HFFc6 (cell line): ENCODE measurements around the gene LILRB5. TPM values are rescaled to one million over a fixed set of nuclear protein-coding genes. Genes with fewer than 3 reads are reported as not detected.
A peak's percentile ranks its signal among the peaks of the same experiment; 100 is the strongest.

Experiments
- DNase-seq: peaks from one replicate; pipeline ENCODE4 v3.0.0-alpha.2; 2018
- H3K27ac Mint-ChIP-seq: 2 replicates; pipeline ENCODE4 v1.8.0; 2020; ENCODE audit warnings: mild to moderate bottlenecking, mixed read lengths
- H3K27me3 Mint-ChIP-seq: 2 replicates; pipeline ENCODE4 v1.8.0; 2021; ENCODE audit warnings: mild to moderate bottlenecking, moderate library complexity, mixed read lengths; ENCODE audit not compliant: insufficient read depth
- H3K36me3 Mint-ChIP-seq: 2 replicates; pipeline ENCODE4 v1.8.0; 2021; ENCODE audit warnings: low read depth, mixed read lengths
- H3K4me1 Mint-ChIP-seq: 2 replicates; pipeline ENCODE4 v1.8.0; 2020; ENCODE audit warnings: low read depth, mixed read lengths
- H3K4me3 Mint-ChIP-seq: 2 replicates; pipeline ENCODE4 v1.8.0; 2020; ENCODE audit warnings: mild to moderate bottlenecking, moderate library complexity, mixed read lengths
- H3K9me3 Mint-ChIP-seq: 2 replicates; pipeline ENCODE4 v1.8.0; 2020; ENCODE audit warnings: mild to moderate bottlenecking, mixed read lengths
- total RNA-seq, 6 experiments: library from RNA; stranded (reverse); fragmentation: NEBNext Ultra II Directional; extraction: Animal tissue kit (Norgen Biotek cat#: 25700); gene quantifications; 2 replicates in 1 of 6; 3 replicates in 5 of 6; pipeline ENCODE4 v1.2.3, GENCODE V29; 2021
- TF ChIP-seq, protein P1 (sequence below): fragments of 200-600 bp; sonication (generic); IDR thresholded peaks from 2 replicates; pipeline ENCODE4 v1.5.0; 2021; ENCODE audit warnings: antibody characterized with exemption, mild to moderate bottlenecking

The LILRB5 gene
- total RNA-seq, 6 experiments from 2014 or later = not detected

DNA sequence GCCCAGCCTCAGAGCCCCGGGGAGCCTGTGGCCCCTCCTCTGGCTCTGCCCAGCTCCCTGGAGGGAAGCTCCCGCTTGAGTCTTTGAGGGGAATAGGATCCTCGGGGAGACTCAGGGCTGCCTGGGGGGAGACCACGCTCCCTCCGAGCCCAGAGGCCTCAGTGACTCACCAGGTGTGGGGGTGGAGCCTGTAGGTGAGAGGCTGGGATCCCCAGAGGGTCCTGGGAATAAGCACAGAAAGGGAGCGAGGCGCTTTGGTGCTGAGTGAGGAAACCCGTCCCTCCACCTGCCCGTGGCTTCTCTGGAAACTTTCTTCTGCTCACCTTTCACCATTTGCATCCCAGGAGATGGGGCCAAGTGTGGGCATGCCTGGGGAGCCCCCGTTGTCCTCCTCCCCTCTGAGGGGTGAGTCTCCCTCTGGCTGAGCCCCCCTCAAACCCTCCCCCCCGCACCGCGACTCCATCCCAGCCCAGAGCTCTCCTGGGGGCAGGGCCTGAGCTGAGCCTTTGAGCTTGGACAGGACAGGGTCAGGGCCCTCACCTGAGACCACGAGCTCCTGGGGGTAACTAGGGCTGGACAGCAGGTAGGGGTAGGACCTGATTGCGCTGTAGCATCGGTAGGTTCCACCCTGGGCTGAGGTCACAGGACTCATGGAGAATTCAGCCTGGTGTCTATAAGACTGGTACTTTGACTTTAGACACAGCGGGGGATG, 2.7 kb downstream of the LILRB5 start:
- H3K4me1 Mint-ChIP-seq = no peaks in the 10 kb centered on the region
- TF ChIP-seq, protein P1, sequence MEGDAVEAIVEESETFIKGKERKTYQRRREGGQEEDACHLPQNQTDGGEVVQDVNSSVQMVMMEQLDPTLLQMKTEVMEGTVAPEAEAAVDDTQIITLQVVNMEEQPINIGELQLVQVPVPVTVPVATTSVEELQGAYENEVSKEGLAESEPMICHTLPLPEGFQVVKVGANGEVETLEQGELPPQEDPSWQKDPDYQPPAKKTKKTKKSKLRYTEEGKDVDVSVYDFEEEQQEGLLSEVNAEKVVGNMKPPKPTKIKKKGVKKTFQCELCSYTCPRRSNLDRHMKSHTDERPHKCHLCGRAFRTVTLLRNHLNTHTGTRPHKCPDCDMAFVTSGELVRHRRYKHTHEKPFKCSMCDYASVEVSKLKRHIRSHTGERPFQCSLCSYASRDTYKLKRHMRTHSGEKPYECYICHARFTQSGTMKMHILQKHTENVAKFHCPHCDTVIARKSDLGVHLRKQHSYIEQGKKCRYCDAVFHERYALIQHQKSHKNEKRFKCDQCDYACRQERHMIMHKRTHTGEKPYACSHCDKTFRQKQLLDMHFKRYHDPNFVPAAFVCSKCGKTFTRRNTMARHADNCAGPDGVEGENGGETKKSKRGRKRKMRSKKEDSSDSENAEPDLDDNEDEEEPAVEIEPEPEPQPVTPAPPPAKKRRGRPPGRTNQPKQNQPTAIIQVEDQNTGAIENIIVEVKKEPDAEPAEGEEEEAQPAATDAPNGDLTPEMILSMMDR = no peak
- no peak for DNase-seq
- H3K36me3 Mint-ChIP-seq = no peaks in the 10 kb centered on the region
- peaks cover 55% of the 10 kb centered on the region for H3K27me3 Mint-ChIP-seq
- no peak overlapping the region for H3K27ac Mint-ChIP-seq
- H3K9me3 Mint-ChIP-seq = no peaks in the 10 kb centered on the region
- no peak overlapping the region for H3K4me3 Mint-ChIP-seq

DNA sequence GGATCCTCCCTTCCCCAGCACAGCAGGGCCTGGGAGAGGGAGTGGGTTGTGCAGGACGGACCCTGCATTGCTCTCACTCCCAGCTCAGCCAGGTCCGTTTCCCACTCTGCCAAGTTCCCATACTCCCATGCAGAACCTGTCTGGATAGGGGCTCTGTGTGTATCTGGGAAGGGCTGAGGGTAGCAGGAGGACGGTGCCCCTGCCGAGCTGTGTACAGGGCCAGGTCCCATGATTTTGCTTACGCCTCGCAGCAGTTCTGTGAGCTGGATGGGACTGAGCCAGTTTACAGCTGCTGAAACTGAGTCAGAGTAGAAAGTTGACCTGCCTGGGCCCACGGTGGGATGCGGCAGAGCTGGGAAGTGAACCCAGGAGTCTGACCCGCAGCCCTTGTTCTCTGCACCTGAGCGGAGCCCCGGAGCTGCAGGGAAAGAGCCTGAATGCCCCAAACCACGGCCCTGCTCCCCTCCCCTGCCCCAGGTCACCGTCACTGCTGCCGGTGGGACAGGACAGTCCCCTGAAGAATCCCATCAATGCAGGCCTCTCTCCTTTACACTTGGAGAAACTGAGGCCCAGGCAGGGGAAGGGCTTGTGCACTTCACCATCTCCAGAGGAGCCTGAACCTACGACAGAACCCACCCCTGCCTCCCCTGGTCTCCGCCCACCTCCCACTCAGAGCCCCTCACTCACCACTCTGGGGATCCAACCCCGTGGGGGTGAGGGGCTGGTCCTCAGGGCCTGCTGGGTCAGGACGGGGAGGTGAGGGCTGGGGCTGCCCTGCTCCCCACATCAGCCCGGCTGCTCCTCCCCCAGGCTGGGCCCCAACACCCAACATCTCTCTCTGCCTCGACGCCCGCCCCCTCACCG, 3.5 kb downstream of the LILRB5 start:
- Mint-ChIP-seq H3K4me3 (no peak overlapping the region), H3K4me1 (no peaks in the 10 kb centered on the region), H3K27me3 (peaks cover 53% of the 10 kb centered on the region), H3K36me3 (no peaks in the 10 kb centered on the region), H3K27ac (no peak overlapping the region), H3K9me3 (no peaks in the 10 kb centered on the region)
- TF ChIP-seq, protein P1 = no peak
- DNase-seq = no peak

GRCh38 chr19:54252845-54253244, 4.2 kb downstream of the LILRB5 start:
- H3K27ac Mint-ChIP-seq = no peak overlapping the region
- TF ChIP-seq, protein P1 = no peak
- no peak for DNase-seq
- H3K4me1 Mint-ChIP-seq = peaks cover 6% of the 10 kb centered on the region
- H3K36me3 Mint-ChIP-seq = no peaks in the 10 kb centered on the region
- H3K27me3 Mint-ChIP-seq = peaks cover 45% of the 10 kb centered on the region
- H3K9me3 Mint-ChIP-seq = no peaks in the 10 kb centered on the region
- no peak overlapping the region for H3K4me3 Mint-ChIP-seq

DNA sequence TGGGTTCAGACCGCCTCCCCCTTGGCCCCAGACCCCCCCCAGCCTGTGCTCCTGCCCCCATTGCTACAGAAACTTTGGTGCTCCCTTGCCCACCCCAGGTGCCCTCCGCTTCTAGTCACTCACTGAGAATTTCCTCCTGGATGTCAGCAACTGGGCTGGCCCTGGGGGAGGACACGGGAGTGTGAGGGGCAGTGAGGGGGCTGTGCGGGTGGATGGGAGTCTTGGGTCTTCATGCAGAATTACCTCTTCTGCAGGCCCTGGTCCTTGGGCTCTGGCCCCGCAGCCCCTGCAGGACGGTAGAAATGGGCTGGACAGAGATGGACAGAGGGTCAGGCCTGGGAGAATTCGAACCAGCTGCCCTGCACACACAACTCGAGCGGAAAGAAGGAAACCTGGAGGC, 4.8 kb downstream of the LILRB5 start:
- H3K27me3 Mint-ChIP-seq = peaks cover 40% of the 10 kb centered on the region
- H3K4me1 Mint-ChIP-seq = peaks cover 10% of the 10 kb centered on the region
- H3K36me3 Mint-ChIP-seq = no peaks in the 10 kb centered on the region
- no peak for DNase-seq
- TF ChIP-seq, protein P1 = no peak
- no peaks in the 10 kb centered on the region for H3K9me3 Mint-ChIP-seq
- H3K27ac Mint-ChIP-seq = no peak overlapping the region
- H3K4me3 Mint-ChIP-seq = no peak overlapping the region

- no peak overlapping the region for H3K27ac Mint-ChIP-seq
- H3K9me3 Mint-ChIP-seq = no peaks in the 10 kb centered on the region
- H3K4me1 Mint-ChIP-seq = peaks cover 10% of the 10 kb centered on the region
- H3K36me3 Mint-ChIP-seq = no peaks in the 10 kb centered on the region
- H3K27me3 Mint-ChIP-seq = peaks cover 24% of the 10 kb centered on the region
- TF ChIP-seq, protein P1 = no peak
- no peak for DNase-seq
- peak overlapping the region; percentile 31 for H3K4me3 Mint-ChIP-seq
These were observed 9.0 kb downstream of the LILRB5 start for GRCh38 chr19:54248016-54248601.
